H4 (cell line): ENCODE data around the gene PRKAB2. TPM values are rescaled to one million over a fixed set of nuclear protein-coding genes. Genes with fewer than 3 reads are reported as not detected.
"Not testable (repeated sequence)": the region's sequence is repeated elsewhere in the genome, so short reads cannot be mapped to it uniquely, and the experiment has no call there.

Source experiments
- DNase-seq: peaks from one replicate; pipeline ENCODE4 v3.0.0-alpha.2; 2015; ENCODE audit warnings: low spot score
- total RNA-seq: library from RNA; depleted of rRNA; stranded (reverse); fragments of >200 nt; shearing (Covaris generic); gene quantifications from 2 replicates; pipeline ENCODE4 v1.2.3, GENCODE V29; 2014; rRNA removed

Gene PRKAB2, protein sequence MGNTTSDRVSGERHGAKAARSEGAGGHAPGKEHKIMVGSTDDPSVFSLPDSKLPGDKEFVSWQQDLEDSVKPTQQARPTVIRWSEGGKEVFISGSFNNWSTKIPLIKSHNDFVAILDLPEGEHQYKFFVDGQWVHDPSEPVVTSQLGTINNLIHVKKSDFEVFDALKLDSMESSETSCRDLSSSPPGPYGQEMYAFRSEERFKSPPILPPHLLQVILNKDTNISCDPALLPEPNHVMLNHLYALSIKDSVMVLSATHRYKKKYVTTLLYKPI
- total RNA-seq: 6.0 and 9.2 TPM in 2 replicates

DNA sequence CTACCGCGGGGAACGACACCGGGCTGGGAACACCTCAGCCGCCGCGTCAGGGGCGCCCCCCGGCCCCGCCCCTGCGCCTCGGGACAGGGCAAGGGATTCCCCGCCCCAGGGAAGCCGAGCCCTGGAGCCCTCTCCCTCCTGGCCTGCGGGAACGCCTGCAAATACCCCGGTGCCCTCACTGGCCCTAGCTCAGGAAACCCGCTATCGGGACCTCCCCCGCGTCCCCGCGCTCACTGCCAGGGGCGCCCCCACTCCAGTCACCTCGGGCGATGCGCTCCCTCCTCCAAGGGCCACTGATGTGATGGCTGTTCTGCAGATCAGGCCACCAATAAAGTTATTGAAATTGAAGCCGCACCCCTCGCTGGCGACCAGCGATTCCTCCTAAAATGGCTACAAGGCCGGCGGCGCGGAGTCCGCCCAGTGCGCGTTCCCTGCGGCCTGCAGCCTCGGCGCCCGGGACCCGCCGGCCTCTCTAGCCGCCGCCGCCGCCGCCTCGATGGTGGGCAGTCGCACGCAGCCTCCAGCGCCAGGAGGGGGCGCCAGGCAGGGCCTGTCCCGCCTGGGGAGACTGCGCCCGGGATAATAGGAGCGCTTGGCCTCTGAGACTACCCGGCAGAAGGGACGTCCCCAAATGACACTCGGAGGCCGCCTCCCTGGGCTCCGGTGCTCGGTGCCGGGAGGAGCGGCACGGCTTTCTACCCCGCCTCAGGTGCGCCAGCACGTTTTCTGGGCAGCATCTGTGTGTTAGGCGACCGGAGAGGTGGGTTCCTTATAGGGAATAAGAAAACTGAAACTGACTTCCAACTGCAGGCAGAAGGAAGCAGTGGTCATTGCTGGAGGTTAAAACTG is at the start of gene PRKAB2:
TSS of gene PRKAB2 (minus strand) at position 303 of the 849 bp plus-strand sequence. CDS start 326 bp downstream, outside the sequence.
- peak; percentile 92 for DNase-seq

GRCh38 chr1:147218606-147219005 is 46.3 kb upstream of the PRKAB2 start:
- no peak for DNase-seq

DNA sequence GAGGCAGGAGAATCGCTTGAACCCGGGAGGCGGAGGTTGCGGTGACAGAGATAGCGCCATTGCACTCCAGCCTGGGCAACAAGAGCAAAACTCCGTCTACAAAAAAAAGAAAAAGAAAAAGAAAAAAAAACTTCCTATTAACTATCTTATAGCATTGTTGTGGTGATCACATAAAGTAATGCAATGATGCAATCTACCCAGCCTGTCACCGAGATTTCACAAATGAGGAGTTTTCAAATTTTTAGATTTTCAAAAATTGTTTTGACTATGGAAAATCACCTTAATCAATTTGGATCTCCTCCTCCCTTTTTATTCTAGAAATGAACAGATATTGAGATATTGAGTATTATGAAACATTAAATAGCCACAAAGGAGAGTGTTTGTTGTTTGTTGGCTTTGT is 44.9 kb upstream of the PRKAB2 start:
- no peak for DNase-seq

- DNase-seq: no peak
Measured at GRCh38 chr1:147216124-147216523, 43.9 kb upstream of the PRKAB2 start.

- DNase-seq: no peak
Measured at GRCh38 chr1:147215540-147215916, 43.3 kb upstream of the PRKAB2 start.

DNA sequence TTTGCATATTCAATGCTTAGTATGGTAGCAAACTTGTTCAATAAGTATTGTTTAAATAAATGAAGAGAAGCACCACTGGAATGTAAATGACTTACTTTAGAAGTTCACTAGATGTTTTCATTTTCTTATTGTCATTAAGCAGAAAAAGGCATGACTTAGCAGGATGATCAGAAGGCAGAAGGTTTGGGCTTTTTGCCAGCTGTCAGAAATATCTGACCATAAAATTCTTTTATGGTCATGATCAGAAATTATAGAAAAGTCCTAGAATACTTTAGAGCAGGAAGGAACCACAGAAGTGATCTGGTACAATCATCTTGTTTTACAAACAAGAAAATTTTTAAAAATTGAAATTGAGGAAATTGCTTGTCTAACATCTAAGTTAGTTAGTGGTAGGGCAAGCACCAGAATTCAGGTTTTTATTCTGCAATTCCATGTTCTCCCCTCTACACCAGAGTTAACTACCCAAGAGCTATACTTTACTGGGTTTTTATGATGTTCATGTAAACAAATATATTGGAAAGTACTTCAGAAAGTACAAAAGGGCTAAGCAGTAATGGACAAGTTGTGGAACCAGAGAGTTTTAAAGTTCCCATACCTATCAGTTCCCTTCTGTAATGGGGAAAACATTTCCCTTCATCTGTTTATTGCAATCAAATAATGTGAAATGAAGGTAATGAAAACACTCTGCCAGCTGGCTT is 42.7 kb upstream of the PRKAB2 start:
- DNase-seq: no peak

- DNase-seq: no peak
Measured at GRCh38 chr1:147214325-147214724, 42.1 kb upstream of the PRKAB2 start.

DNA sequence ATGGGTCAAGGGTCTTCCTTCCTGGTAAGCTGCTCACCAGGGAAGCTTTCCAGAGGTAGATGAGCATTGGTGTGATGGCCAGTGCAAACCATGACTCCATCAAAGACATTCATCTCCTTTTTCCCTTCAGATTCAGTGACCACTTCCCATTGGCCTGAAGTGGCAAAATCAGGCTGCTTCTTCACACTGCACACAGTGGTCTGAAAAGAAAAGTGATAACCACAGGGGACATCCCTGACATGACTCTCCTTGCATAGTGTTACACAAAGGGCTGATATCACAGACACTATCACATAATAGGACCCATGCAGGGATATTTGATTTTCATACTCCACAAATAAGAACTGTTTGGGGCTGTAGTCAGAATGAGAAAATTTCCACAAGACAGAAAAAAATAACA is 41.0 kb upstream of the PRKAB2 start:
- DNase-seq: no peak

- no peak for DNase-seq
Measured at GRCh38 chr1:147211577-147211976, 39.3 kb upstream of the PRKAB2 start.

DNA sequence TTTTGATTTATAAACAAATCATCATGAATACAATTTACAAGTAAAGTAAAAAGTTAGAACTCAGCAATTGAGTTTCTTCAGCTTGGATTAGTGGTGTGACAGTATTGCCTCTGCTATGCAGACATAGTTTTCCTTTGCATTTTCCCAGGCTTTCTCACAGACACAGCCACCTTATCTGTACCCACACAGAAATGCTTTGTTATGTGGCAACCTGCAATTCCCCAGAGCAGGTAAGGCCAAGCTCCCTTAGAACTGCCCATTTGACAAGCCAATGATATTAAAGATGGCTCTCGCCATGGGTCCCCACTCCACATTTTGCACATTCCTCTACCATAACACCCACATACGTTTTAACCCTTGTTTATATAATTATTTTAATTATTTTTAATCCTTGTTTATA is 38.7 kb upstream of the PRKAB2 start:
- DNase-seq: no peak

- DNase-seq: no peak
Measured at GRCh38 chr1:147209825-147210821, 37.9 kb upstream of the PRKAB2 start.

- DNase-seq: no peak
Measured at GRCh38 chr1:147208619-147209018, 36.3 kb upstream of the PRKAB2 start.

DNA sequence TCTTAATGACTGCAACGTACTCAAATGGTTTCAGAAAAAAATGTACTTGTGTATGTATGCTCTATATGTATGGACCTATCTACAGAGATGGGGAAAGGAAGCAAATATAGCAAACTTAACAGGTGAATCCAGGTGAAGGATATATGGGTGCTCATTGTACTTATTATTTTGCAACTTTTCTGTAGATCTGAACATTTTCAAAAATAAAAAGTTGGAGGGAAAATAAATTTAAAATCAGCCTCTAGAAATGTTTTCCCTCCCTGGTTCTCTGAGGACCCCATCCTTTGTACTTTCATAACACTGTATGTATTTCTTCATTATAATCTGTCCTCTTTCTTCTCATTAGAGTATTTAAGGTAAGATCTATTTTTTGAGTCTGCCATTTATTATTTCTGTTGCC is 34.9 kb upstream of the PRKAB2 start:
- no peak for DNase-seq

DNA sequence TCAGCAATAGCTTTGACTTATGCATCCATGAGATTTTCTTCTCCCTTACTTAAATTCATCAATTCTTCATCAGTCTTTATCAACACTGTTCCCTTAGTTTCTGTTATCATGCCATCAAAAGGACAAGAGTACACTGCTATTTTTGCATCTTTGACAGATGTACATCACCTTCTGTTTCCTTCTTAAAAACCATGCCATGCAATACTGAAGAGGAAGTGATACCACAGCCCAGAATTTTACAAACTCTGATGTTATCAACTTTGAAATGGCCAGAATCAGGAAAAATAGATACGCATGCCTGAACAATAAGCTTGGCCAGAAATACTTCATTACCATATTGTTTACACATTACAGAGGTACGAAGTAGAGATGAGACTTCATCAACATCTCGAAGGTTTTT is 31.8 kb upstream of the PRKAB2 start:
- DNase-seq: no peak

GRCh38 chr1:147202576-147202975 is 30.3 kb upstream of the PRKAB2 start:
- no peak for DNase-seq

- DNase-seq: no peak
Measured at GRCh38 chr1:147201786-147202185, 29.5 kb upstream of the PRKAB2 start.

- no peak for DNase-seq
Measured at GRCh38 chr1:147201276-147201675, 29.0 kb upstream of the PRKAB2 start.

- DNase-seq: not testable (repeated sequence)
Measured at GRCh38 chr1:147197324-147197723, 25.1 kb upstream of the PRKAB2 start.

DNA sequence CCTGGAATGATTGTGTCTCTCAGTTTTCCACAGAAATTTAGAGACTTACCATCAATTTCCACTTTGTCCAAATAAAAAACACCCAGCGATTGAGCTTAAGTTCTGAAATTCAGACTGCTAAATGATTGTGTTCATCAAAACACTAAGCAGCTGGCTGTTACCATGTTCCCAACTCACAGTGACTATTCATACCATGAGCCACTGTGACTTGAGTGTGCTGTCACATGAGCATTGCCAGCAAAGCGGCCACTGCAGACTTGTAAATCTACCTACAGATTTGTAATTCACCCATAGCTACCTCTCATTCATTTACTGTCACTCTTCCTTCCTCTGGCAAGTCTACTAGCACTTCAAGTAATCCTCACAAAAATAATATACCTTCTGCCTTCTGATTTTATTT is 17.2 kb upstream of the PRKAB2 start:
- no peak for DNase-seq

GRCh38 chr1:147185432-147185831 is 13.2 kb upstream of the PRKAB2 start:
- no peak for DNase-seq
